ENCODE results near the gene FKBP2. TPM values are rescaled to one million over a fixed set of nuclear protein-coding genes. Genes with fewer than 3 reads are reported as not detected.

FKBP2 gene
- total RNA-seq, 1 experiment from 2014 or later: 87.4 TPM

GRCh38 chr11:64278576-64279190 is 37.8 kb downstream of the FKBP2 start:
- Mint-ChIP-seq H3K27me3 (ENCODE audit: unreplicated experiment) (no peaks in the 10 kb centered on the region), H3K36me3 (ENCODE audit: insufficient read depth, unreplicated experiment) (peaks cover 26% of the 10 kb centered on the region), H3K4me3 (ENCODE audit: low read depth, unreplicated experiment) (no peak overlapping the region), H3K27ac (ENCODE audit: unreplicated experiment) (no peak overlapping the region), H3K4me1 (ENCODE audit: low read depth, unreplicated experiment) (peaks cover 12% of the 10 kb centered on the region), H3K9me3 (ENCODE audit: low read depth, unreplicated experiment) (no peaks in the 10 kb centered on the region)
- TF ChIP-seq CTCF (IDR thresholded peaks at IDR 0.05; ENCODE audit: unreplicated experiment): no peak
- no TSS peak for BruUV-seq (replicated peaks)
- no peak for DNase-seq
- CTCF ChIA-PET: no interaction called here
- intact Hi-C loops (cut with micrococcal nuclease; ENCODE audit: unreplicated experiment): no loop called here

- Mint-ChIP-seq H3K9me3 (ENCODE audit: low read depth, unreplicated experiment) (no peaks in the 10 kb centered on the region), H3K36me3 (ENCODE audit: insufficient read depth, unreplicated experiment) (peaks cover 41% of the 10 kb centered on the region), H3K4me3 (ENCODE audit: low read depth, unreplicated experiment) (no peak overlapping the region), H3K27me3 (ENCODE audit: unreplicated experiment) (no peaks in the 10 kb centered on the region), H3K27ac (ENCODE audit: unreplicated experiment) (no peak overlapping the region), H3K4me1 (ENCODE audit: low read depth, unreplicated experiment) (peaks cover 22% of the 10 kb centered on the region)
- BruUV-seq (replicated peaks): no TSS peak
- TF ChIP-seq CTCF (IDR thresholded peaks at IDR 0.05; ENCODE audit: unreplicated experiment): no peak
- intact Hi-C loops (cut with micrococcal nuclease; ENCODE audit: unreplicated experiment): no loop called here
- CTCF ChIA-PET: interaction anchor here (0.5 kb wide), 1 partner anchor 78 kb away, joined by 3 read pairs; no protein-coding TSS in a partner anchor
- DNase-seq: no peak
Observed at GRCh38 chr11:64281957-64282770, 41.3 kb downstream of the FKBP2 start.

- H3K4me3 Mint-ChIP-seq (ENCODE audit: low read depth, unreplicated experiment): no peak overlapping the region
- H3K4me1 Mint-ChIP-seq (ENCODE audit: low read depth, unreplicated experiment): peaks cover 22% of the 10 kb centered on the region
- no TSS peak for BruUV-seq (replicated peaks)
- no peaks in the 10 kb centered on the region for H3K9me3 Mint-ChIP-seq (ENCODE audit: low read depth, unreplicated experiment)
- no peak for TF ChIP-seq CTCF (IDR thresholded peaks at IDR 0.05; ENCODE audit: unreplicated experiment)
- intact Hi-C loops (cut with micrococcal nuclease; ENCODE audit: unreplicated experiment): no loop called here
- peaks cover 45% of the 10 kb centered on the region for H3K36me3 Mint-ChIP-seq (ENCODE audit: insufficient read depth, unreplicated experiment)
- no peaks in the 10 kb centered on the region for H3K27me3 Mint-ChIP-seq (ENCODE audit: unreplicated experiment)
- H3K27ac Mint-ChIP-seq (ENCODE audit: unreplicated experiment): no peak overlapping the region
- DNase-seq: no peak
- CTCF ChIA-PET: no interaction called here
Observed at GRCh38 chr11:64283092-64283491, 42.2 kb downstream of the FKBP2 start.

- Mint-ChIP-seq H3K27ac (ENCODE audit: unreplicated experiment) (peak within 1 kb of the TSS; percentile 63), H3K27me3 (ENCODE audit: unreplicated experiment) (peaks cover 4% of the 10 kb centered on the region), H3K4me3 (ENCODE audit: low read depth, unreplicated experiment) (peak within 1 kb of the TSS; percentile 68), H3K4me1 (ENCODE audit: low read depth, unreplicated experiment) (peaks cover 22% of the 10 kb centered on the region), H3K36me3 (ENCODE audit: insufficient read depth, unreplicated experiment) (peaks cover 45% of the 10 kb centered on the region), H3K9me3 (ENCODE audit: low read depth, unreplicated experiment) (no peaks in the 10 kb centered on the region)
- CTCF ChIA-PET: interaction anchor here (0.6 to 2.1 kb wide), 6 partner anchors 13 to 47 kb away, joined by 3 to 8 read pairs (median 5); partner anchors contain the start of genes PLCB3, PRDX5 and TRMT112
- intact Hi-C loops (cut with micrococcal nuclease; ENCODE audit: unreplicated experiment): no loop called here
- peak; percentile 92 for DNase-seq
- TF ChIP-seq CTCF (IDR thresholded peaks at IDR 0.05; ENCODE audit: unreplicated experiment): no peak
- BruUV-seq (replicated peaks): no TSS peak
Observed at GRCh38 chr11:64284048-64284961, 43.4 kb downstream of the FKBP2 start, which contains the start of gene BAD. BAD (minus strand) TSS chr11:64284665; CDS start chr11:64284368, 297 bp downstream.

Measured in Calu3 (cell line).